ENCODE results near the gene SH3TC2.

SH3TC2 gene

DNA sequence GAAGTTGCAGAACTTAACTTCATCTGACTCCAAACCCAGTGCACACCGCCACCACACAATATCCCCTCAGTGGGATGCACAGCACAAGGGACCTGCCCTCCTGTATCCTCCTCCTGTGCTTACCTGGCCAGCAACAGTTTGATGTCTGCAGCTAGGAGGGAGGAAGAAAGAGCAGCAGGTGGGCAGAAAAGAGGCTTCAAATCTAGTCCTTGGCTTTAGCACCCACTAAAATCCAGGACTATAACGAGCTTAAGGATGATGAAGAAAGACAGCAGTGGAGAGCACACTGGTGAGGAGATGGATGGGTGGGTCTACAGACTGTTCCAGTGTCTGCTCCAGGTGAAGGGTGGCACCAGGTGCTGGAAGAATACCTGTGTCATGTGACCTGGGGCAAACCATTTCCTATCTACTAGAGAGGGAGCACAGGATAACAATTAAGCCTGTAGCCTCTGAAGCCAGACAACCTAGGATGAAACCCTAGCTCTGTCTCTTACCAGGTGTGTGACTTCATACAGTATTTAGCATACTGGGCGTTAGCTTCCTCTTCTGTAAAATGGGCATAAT is 100.0 kb downstream of the SH3TC2 start:
- Histone ChIP-seq H3K27ac (ENCODE audit: low read depth, low read length) (no peak overlapping the region), H3K4me3 (ENCODE audit: low read depth in 1 of 5, low read length in 5 of 5) (no peak overlapping the region), H3K36me3 (ENCODE audit: control insufficient read depth in 5 of 5, insufficient read depth in 5 of 5, low read length in 5 of 5) (no peaks in the 10 kb centered on the region), H3K9me3 (ENCODE audit: control insufficient read depth in 5 of 5, low read length in 5 of 5) (no peaks in the 10 kb centered on the region), H3K27me3 (ENCODE audit: control insufficient read depth in 5 of 5, insufficient read depth in 4 of 5, low read length in 5 of 5) (no peaks in the 10 kb centered on the region), H3K4me1 (ENCODE audit: control insufficient read depth in 5 of 5, insufficient read depth in 5 of 5, low read length in 5 of 5) (peaks cover 0 to 34% (median 19%) of the 10 kb centered on the region in 5 donors), H3K9ac (ENCODE audit: low read length in 5 of 5) (no peak overlapping the region)

DNA sequence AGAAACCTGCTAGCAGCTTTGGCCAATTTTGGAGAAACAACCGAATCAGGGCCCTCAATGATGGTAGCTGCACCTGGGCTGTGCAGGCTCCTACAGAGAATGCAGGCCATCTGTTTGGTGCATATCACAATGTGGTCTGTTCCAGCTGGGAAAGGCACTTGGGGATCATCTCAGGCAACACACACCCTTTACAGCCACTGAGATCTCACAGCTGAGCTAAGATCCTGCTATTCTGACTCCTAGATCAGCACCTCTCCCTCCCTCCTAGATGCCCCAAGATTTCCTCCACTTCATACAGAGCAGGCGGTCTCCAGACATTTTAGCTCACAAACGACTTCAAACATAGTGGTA is 100.7 kb downstream of the SH3TC2 start:
- H3K27me3 ChIP-seq (ENCODE audit: control insufficient read depth in 5 of 5, insufficient read depth in 4 of 5, low read length in 5 of 5): no peaks in the 10 kb centered on the region
- H3K4me1 ChIP-seq (ENCODE audit: control insufficient read depth in 5 of 5, insufficient read depth in 5 of 5, low read length in 5 of 5): peaks cover 0 to 40% (median 19%) of the 10 kb centered on the region in 5 donors
- H3K36me3 ChIP-seq (ENCODE audit: control insufficient read depth in 5 of 5, insufficient read depth in 5 of 5, low read length in 5 of 5): no peaks in the 10 kb centered on the region
- H3K9ac ChIP-seq (ENCODE audit: low read length in 5 of 5): no peak overlapping the region
- H3K27ac ChIP-seq (ENCODE audit: low read depth, low read length): no peak overlapping the region
- no peaks in the 10 kb centered on the region for H3K9me3 ChIP-seq (ENCODE audit: control insufficient read depth in 5 of 5, low read length in 5 of 5)
- H3K4me3 ChIP-seq (ENCODE audit: low read depth in 1 of 5, low read length in 5 of 5): no peak overlapping the region

DNA sequence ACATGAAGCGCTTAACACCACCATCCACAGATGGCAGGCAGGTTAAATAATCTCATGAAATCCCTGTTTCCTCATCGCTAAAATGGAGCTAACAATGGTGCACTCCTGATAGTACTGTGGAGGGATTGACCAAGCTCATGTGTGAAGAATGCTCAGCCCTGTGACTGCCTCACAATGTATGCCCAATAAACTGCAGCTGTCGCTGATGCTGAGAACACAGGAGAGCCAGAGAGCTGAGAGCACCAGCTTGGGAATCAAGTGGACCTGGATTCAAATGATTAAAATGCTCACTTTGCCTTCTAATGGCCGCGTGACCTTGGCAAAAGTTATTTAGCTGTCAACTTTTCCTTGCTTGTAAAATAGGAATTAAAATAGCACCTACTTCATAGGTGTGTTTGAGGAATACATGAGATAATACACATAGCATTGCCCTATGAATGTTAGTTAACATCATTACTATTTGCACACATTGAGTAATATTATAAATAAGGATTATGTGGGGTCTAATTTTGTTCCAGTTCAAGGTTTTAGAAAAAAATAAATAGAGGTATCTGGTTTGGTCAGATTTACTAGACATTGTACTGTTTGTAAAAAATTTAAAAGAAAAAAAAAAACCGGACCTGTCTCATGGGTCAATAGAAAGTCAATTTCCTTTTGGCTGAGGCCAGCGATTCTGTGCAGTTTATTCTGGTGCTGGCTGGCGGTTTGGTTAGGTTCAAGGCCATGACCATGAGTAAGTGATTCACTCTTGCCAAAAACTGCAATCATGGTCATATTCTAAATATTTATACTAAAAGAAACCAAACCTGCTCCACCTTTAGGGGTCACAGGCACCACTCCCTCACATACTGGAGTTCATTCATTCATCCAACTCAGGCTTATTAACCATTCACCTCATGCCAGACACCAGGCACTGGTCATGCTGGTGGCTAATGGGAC is 101.3 kb downstream of the SH3TC2 start:
- Histone ChIP-seq H3K9ac (ENCODE audit: low read length in 5 of 5) (no peak overlapping the region), H3K9me3 (ENCODE audit: control insufficient read depth in 5 of 5, low read length in 5 of 5) (no peaks in the 10 kb centered on the region), H3K27ac (ENCODE audit: low read depth, low read length) (no peak overlapping the region), H3K4me1 (ENCODE audit: control insufficient read depth in 5 of 5, insufficient read depth in 5 of 5, low read length in 5 of 5) (peaks cover 0 to 44% (median 17%) of the 10 kb centered on the region in 5 donors), H3K4me3 (ENCODE audit: low read depth in 1 of 5, low read length in 5 of 5) (no peak overlapping the region), H3K27me3 (ENCODE audit: control insufficient read depth in 5 of 5, insufficient read depth in 4 of 5, low read length in 5 of 5) (no peaks in the 10 kb centered on the region), H3K36me3 (ENCODE audit: control insufficient read depth in 5 of 5, insufficient read depth in 5 of 5, low read length in 5 of 5) (no peaks in the 10 kb centered on the region)

DNA sequence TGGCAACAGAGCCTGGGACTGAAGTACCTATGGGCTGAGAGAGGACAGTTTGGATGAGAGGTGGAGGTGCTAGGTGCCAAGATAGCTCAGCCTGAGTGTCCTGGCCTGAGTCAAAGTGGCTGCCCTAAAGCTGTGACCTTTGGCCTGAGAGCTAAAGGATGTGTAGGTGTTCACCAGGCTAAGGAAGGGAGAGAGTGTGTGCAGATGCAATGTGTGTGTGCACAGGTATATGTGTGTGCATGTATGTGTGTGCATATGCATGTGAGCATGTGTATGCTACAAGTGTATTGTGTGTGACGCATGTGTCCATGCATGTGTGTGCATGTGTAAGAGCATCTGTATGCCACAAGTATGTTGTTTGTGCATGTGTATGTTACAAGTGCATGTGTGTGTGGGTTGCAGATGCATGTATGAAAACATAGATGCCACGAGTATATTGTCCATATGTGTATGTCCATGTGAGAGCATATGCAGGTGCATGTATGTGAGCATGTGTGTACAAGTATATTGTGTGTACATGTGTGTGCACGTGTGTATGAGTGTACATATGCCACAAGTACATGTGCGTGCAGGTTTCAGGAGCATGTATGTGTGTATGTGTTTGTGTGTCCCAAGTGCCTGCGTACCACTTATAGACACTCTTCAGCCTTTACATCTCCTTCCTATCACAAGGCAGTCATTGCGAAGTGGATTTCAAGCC is 102.6 kb downstream of the SH3TC2 start:
- Histone ChIP-seq H3K36me3 (ENCODE audit: control insufficient read depth in 5 of 5, insufficient read depth in 5 of 5, low read length in 5 of 5) (no peaks in the 10 kb centered on the region), H3K9ac (ENCODE audit: low read length in 5 of 5) (no peak overlapping the region), H3K27me3 (ENCODE audit: control insufficient read depth in 5 of 5, insufficient read depth in 4 of 5, low read length in 5 of 5) (no peaks in the 10 kb centered on the region), H3K27ac (ENCODE audit: low read depth, low read length) (no peak overlapping the region), H3K9me3 (ENCODE audit: control insufficient read depth in 5 of 5, low read length in 5 of 5) (no peaks in the 10 kb centered on the region), H3K4me1 (ENCODE audit: control insufficient read depth in 5 of 5, insufficient read depth in 5 of 5, low read length in 5 of 5) (peaks cover 0 to 32% (median 6%) of the 10 kb centered on the region in 5 donors), H3K4me3 (ENCODE audit: low read depth in 1 of 5, low read length in 5 of 5) (no peak overlapping the region)

DNA sequence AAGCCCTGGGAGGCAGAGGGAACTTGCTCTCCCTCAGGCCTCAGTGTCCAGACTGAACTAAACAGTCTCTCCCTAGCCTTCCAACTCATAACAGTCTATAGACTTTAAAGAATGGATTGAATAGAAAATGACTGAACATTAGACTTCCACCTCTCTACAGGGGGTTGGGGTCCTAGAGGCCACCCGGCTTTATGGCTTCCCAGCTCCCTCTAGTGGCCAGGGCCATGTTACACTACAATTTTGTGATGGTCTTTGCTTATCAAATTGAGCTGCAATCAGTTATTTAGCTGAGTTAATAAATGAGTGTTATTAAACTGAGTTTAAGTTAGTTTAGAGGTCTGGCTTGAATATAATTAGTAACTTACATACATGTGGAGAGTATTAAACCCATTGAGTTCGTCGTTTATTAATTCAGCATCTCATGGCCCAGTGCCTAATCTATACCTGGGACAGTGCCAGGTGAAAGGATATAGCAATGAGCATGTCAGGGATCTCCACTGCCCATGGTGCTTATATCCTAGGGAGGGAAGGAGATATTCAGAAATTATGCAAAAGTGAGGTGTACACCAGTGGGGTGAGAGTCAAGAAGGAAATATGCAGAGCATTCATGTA is 105.2 kb downstream of the SH3TC2 start:
- Histone ChIP-seq H3K27me3 (ENCODE audit: control insufficient read depth in 5 of 5, insufficient read depth in 4 of 5, low read length in 5 of 5) (no peaks in the 10 kb centered on the region), H3K4me1 (ENCODE audit: control insufficient read depth in 5 of 5, insufficient read depth in 5 of 5, low read length in 5 of 5) (peaks cover 0 to 19% (median 0%) of the 10 kb centered on the region in 5 donors), H3K4me3 (ENCODE audit: low read depth in 1 of 5, low read length in 5 of 5) (no peak overlapping the region), H3K9ac (ENCODE audit: low read length in 5 of 5) (no peak overlapping the region), H3K36me3 (ENCODE audit: control insufficient read depth in 5 of 5, insufficient read depth in 5 of 5, low read length in 5 of 5) (no peaks in the 10 kb centered on the region), H3K27ac (ENCODE audit: low read depth, low read length) (no peak overlapping the region), H3K9me3 (ENCODE audit: control insufficient read depth in 5 of 5, low read length in 5 of 5) (no peaks in the 10 kb centered on the region)

DNA sequence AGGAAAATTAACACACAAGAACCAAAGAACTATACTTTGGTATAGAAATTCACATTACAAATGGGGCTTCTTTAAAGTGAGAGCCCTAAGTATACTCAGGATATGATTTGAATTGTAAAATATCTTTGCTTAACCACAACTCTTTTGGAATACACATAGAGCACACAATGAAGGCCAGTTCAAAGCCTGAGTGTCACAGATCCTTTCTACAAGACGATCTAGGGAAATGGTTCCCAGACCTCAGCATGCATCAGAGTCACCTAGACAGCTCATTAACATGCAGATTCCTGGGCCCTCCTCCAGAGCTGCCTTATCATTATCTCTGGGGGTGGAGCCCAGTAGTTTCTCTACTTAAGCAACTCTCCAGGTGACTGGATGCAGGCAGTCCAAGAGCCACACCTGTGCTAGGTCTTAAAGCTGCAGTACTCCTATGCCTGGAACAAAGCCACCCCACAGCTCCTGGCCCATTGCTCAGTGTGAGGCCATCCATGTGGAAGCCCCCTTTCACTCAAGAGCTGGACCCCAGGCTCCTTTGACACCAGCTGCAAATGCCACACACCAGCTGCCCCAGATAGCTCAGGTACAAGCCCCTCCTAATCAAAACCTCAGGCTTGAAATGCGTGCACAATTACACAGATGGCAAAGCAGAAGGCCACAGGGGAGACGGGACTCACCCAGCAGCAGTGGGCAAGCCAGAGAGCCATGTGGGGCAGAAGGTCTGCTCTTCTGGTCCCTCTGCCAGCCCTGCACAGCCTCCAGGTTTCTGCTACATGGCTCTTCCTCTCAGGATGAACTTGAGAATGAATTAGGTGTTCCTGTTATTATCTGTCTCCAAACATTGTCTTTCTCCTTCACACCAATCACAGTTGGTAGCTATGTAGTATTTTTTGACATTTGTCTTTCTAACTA is 106.1 kb downstream of the SH3TC2 start:
- H3K9ac ChIP-seq (ENCODE audit: low read length in 5 of 5): no peak overlapping the region
- no peaks in the 10 kb centered on the region for H3K9me3 ChIP-seq (ENCODE audit: control insufficient read depth in 5 of 5, low read length in 5 of 5)
- no peaks in the 10 kb centered on the region for H3K36me3 ChIP-seq (ENCODE audit: control insufficient read depth in 5 of 5, insufficient read depth in 5 of 5, low read length in 5 of 5)
- H3K4me3 ChIP-seq (ENCODE audit: low read depth in 1 of 5, low read length in 5 of 5): no peak overlapping the region
- no peak overlapping the region for H3K27ac ChIP-seq (ENCODE audit: low read depth, low read length)
- H3K4me1 ChIP-seq (ENCODE audit: control insufficient read depth in 5 of 5, insufficient read depth in 5 of 5, low read length in 5 of 5): peaks cover 0 to 14% (median 0%) of the 10 kb centered on the region in 5 donors
- no peaks in the 10 kb centered on the region for H3K27me3 ChIP-seq (ENCODE audit: control insufficient read depth in 5 of 5, insufficient read depth in 4 of 5, low read length in 5 of 5)
